Measurements from ENCODE around the gene UBALD2. TPM values are rescaled to one million over a fixed set of nuclear protein-coding genes. Genes with fewer than 3 reads are reported as not detected.
A peak's percentile ranks its signal among the peaks of the same experiment; 100 is the strongest.

Gene UBALD2
- total and polyA plus RNA-seq, 2 of the 13 experiments (the other 11 are each of a cell fraction or from before 2014, with no cell fraction given) = 3.3 to 89.7 TPM

GRCh38 chr17:76237859-76238313 is 27.3 kb upstream of the UBALD2 start (continued):
- TF ChIP-seq ZBTB2 (CRISPR knock-in tag; IDR thresholded peaks at IDR 0.05; ENCODE audit: low read depth) (no peak), ZBTB42 (CRISPR knock-in tag; IDR thresholded peaks at IDR 0.05) (no peak), FOSL2 (CRISPR knock-in tag; IDR thresholded peaks at IDR 0.05) (peak; percentile 93), PRPF4 (IDR thresholded peaks at IDR 0.05; ENCODE audit: low read depth, low read length, poor library complexity, severe bottlenecking) (no peak), SNRNP70 (IDR thresholded peaks at IDR 0.05; ENCODE audit: low read depth, low read length) (no peak), ZZZ3 (CRISPR knock-in tag; IDR thresholded peaks at IDR 0.05; ENCODE audit: borderline replicate concordance) (no peak), MAFF (IDR thresholded peaks at IDR 0.05; ENCODE audit: low read depth, low read length) (no peak), ZSCAN20 (CRISPR knock-in tag; IDR thresholded peaks at IDR 0.05; ENCODE audit: borderline replicate concordance) (0 out of 2 replicates have a peak, but pooled peaks have one; percentile 56), RNF2 (conservative IDR thresholded peaks at IDR 0.05; ENCODE audit: low read depth) (no peak), HIC2 (CRISPR knock-in tag; IDR thresholded peaks at IDR 0.05; ENCODE audit: low read depth) (no peak), ZSCAN22 (CRISPR knock-in tag; IDR thresholded peaks at IDR 0.05) (no peak), ZNF670 (CRISPR knock-in tag; IDR thresholded peaks at IDR 0.05; ENCODE audit: borderline replicate concordance) (peak; percentile 87), ZFP36L2 (CRISPR knock-in tag; IDR thresholded peaks at IDR 0.05) (no peak), FIP1L1 (IDR thresholded peaks at IDR 0.05; ENCODE audit: borderline replicate concordance, insufficient read depth, low read depth, low read length) (no peak), ZNF484 (CRISPR knock-in tag; IDR thresholded peaks at IDR 0.05; ENCODE audit: borderline replicate concordance, low read depth) (no peak), STAG1 (CRISPR knock-in tag; IDR thresholded peaks at IDR 0.05) (no peak; the same call in 1 of the 2 replicates), ZNF20 (CRISPR knock-in tag; IDR thresholded peaks at IDR 0.05) (no peak), HMGA1 (CRISPR knock-in tag; conservative IDR thresholded peaks at IDR 0.05) (no peak), HDAC1 (CRISPR knock-in tag; IDR thresholded peaks at IDR 0.05) (peak; percentile 77), E2F1 (CRISPR knock-in tag; IDR thresholded peaks at IDR 0.05) (no peak), GLI4 (CRISPR knock-in tag; IDR thresholded peaks at IDR 0.05; ENCODE audit: borderline replicate concordance) (peak; percentile 49; the same call in 1 of the 2 replicates), ZNF317 (CRISPR knock-in tag; IDR thresholded peaks at IDR 0.05) (no peak), NR2F1 (CRISPR knock-in tag; IDR thresholded peaks at IDR 0.05) (peak; percentile 73 to 91), FOXJ3 (CRISPR knock-in tag; IDR thresholded peaks at IDR 0.05; ENCODE audit: borderline replicate concordance) (peak; percentile 47; the same call in 1 of the 2 replicates)

Measured in HepG2 (cell line).